Choroid plexus epithelial cell (primary cell): ENCODE measurements around the gene FIGN.
A peak's percentile ranks its signal among the peaks of the same experiment; 100 is the strongest.

ENCODE experiments used
- DNase-seq: peaks from one replicate; pipeline ENCODE4 v3.0.0-alpha.2; 2010; ENCODE audit warnings: low read depth
- H3K4me3 ChIP-seq: 2 replicates; pipeline ENCODE4 v1.5.1; 2011; ENCODE audit warnings: low read depth, mild to moderate bottlenecking, control low read depth, low read length, moderate library complexity
- TF ChIP-seq, protein P1 (sequence below): conservative IDR thresholded peaks from 2 replicates; pipeline ENCODE4 v1.5.1; 2011; ENCODE audit warnings: low read depth, mild to moderate bottlenecking, control low read depth, inconsistent platforms, low read length, moderate library complexity

FIGN gene

DNA sequence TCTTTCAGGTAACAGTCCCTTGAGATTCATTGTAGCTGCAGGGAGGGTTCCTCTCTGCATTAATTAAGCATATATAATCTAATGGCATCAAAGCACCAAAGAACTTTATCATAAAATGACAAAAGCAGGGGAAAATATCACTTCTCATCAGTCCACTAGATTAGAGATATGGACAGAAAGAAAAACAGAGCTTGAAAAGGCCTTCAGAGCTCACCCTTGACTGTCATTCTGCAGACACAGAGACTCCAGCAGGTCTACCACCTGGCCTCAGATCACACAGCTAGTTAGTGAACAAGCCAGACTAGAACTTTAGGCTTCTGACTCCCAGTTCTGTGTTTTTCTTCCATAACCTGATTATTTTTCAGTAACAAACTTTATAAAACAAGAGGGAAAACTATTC lies 88.5 kb downstream of the FIGN start:
- DNase-seq = no peak
- TF ChIP-seq, protein P1, sequence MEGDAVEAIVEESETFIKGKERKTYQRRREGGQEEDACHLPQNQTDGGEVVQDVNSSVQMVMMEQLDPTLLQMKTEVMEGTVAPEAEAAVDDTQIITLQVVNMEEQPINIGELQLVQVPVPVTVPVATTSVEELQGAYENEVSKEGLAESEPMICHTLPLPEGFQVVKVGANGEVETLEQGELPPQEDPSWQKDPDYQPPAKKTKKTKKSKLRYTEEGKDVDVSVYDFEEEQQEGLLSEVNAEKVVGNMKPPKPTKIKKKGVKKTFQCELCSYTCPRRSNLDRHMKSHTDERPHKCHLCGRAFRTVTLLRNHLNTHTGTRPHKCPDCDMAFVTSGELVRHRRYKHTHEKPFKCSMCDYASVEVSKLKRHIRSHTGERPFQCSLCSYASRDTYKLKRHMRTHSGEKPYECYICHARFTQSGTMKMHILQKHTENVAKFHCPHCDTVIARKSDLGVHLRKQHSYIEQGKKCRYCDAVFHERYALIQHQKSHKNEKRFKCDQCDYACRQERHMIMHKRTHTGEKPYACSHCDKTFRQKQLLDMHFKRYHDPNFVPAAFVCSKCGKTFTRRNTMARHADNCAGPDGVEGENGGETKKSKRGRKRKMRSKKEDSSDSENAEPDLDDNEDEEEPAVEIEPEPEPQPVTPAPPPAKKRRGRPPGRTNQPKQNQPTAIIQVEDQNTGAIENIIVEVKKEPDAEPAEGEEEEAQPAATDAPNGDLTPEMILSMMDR = no peak
- H3K4me3 ChIP-seq = no peak overlapping the region

DNA sequence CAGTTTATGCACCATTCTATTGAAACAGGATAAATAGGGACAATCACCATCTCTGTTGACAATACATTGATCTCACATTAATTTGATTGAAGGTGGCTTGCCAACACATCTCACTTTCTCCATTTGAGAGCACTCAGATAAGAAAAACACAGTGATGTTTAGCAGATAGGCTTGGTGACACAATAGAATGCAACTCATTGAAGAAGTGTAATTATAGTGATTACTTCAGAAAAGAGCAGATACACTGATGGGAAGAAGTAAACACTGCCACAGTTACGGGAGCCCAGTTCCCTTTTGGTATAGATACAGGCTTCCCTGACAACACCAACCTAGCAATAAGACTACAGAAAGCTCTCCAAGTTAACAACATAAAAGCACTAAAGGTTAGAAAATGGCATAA lies 89.1 kb downstream of the FIGN start:
- TF ChIP-seq, protein P1 = no peak
- DNase-seq = no peak
- H3K4me3 ChIP-seq = no peak overlapping the region

DNA sequence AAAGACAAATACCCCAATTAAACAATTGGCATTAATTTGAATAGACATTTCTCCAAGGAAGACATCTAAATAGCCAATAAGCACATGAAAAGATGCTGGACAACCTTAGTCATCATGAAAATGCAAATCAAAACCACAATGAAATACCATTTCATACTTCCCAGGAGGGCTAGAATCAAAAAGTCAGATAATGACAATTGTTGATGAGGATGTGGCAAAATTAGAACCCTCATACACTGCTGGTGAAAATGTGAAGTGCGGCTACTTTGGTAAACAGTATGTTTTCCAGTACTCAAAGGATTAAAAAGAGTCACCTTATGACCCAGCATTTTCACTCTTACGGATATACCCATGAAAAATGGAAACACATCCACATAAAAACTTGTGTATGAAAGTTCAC lies 91.6 kb downstream of the FIGN start:
- DNase-seq = no peak
- no peak overlapping the region for H3K4me3 ChIP-seq
- TF ChIP-seq, protein P1 = no peak

DNA sequence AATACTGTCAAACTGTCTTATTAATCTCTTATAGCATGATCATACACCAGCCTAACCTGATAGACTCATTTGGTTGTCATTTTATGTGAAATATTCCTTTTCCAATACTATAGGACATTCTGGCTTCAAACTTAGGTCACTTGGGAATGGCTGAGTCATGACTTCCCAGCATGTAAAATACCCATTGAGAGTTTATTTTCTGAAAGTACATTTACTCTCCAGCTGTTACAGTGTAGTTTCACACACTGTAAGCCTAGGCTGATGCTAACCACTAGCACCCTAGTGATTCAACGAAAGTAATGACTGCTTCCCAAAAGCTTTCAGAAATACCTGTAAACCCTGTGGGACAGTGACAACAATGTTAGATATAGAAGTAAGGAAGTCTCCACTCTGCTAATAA lies 93.8 kb downstream of the FIGN start:
- DNase-seq = peak; percentile 76
- no peak overlapping the region for H3K4me3 ChIP-seq
- TF ChIP-seq, protein P1 = no peak

DNA sequence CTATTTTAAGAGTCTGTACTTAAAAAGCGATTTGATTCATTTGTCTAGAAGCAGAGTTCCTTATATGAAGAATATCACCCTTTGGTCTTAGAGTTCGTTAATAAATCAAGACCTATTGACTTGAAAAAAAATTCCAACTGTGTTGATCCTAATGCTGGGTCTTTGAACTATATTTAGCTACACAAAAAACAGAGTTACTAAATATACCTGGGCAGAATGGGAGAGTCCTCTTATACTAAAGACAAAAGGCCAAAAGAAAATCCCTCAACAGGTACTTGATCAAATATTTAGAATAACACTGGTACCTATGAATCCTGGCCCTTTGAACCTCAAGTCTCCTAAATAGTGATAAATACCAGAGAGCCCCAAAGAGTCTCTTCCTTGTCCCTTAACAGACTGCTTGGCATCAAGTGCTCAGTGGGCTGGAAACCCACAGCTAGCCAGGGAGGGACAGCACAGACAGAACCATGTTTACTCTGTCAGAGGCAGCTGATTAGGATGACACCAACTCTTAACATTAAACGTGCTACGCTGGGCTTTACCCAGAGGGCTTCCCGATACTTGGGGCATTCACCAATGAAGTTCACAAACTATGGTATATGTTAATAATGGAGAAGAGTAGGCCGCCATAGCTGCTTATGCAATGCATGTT lies 95.1 kb downstream of the FIGN start:
- no peak for DNase-seq
- H3K4me3 ChIP-seq = no peak overlapping the region
- TF ChIP-seq, protein P1 = no peak

DNA sequence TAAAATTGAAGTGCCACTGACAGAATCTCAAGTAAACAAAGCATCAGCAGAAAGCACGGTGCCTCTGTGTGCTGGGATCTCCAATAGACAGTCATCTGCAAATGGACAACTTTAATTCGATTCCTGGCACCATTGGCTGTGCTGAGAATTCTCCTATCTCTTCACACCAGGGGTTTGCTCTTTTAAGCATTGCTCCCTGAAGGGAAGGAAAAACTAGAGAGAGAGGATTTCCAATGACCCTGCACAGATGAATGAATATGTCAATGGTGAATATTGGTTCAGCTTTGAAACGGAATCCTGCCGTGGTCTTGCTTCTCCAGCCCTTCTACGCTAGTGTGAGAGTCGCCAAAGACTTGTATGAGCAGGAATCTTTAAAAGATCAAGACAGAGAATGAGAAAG lies 97.9 kb downstream of the FIGN start:
- DNase-seq = no peak
- H3K4me3 ChIP-seq = no peak overlapping the region
- TF ChIP-seq, protein P1 = no peak

DNA sequence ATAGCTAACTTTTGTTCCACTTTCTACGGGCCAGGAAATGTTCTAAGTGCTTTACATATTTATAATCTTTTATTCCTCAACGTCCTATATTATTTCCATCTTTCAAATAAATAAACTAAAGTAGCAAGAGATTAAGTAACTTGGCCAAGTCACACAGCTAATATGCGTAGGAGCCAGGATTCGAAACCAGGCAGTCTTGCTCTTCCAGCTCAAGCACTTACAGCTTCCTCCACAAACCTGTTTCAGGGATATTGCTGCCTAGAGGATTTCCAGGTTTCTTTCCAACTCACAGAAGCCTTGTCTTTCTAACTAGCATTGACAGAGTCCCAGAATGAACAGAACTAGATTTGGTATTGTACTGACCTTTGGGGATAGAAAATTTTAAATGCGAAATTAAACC lies 102.5 kb downstream of the FIGN start:
- no peak for DNase-seq
- TF ChIP-seq, protein P1 = no peak
- no peak overlapping the region for H3K4me3 ChIP-seq
